Thymus (tissue), 11 donors: Measurements from ENCODE around the gene NOVA1. TPM values are rescaled to one million over a fixed set of nuclear protein-coding genes. Genes with fewer than 3 reads are reported as not detected.

Source experiments
- DNase-seq, 9 donors: peaks; one replicate each; pipeline ENCODE4 v3.0.0-alpha.2; 2013; ENCODE audit warnings: low spot score in 9 of 9, low read depth in 6 of 9, missing footprints in 1 of 9
- H3K27ac ChIP-seq, 2 donors: one replicate each; pipeline ENCODE4 v1.5.1; 2013; ENCODE audit warnings: control low read depth in 1 of 2, low read depth in 1 of 2, low read length in 1 of 2, mild to moderate bottlenecking in 1 of 2, moderate library complexity in 1 of 2
- H3K27me3 ChIP-seq, 2 donors: one replicate each; pipeline ENCODE4 v1.5.1; 2013; ENCODE audit warnings: low read length in 1 of 2; ENCODE audit not compliant: control insufficient read depth in 2 of 2, insufficient read depth in 1 of 2
- H3K36me3 ChIP-seq, 2 donors: one replicate each; pipeline ENCODE4 v1.5.1; 2013; ENCODE audit warnings: low read length in 1 of 2, mild to moderate bottlenecking in 1 of 2, moderate library complexity in 1 of 2; ENCODE audit not compliant: control insufficient read depth in 2 of 2, insufficient read depth in 2 of 2
- H3K4me1 ChIP-seq, 2 donors: one replicate each; pipeline ENCODE4 v1.5.1; 2013; ENCODE audit warnings: low read length in 2 of 2; ENCODE audit not compliant: control insufficient read depth in 2 of 2, insufficient read depth in 2 of 2
- H3K4me3 ChIP-seq, 2 donors: one replicate each; pipeline ENCODE4 v1.5.1; 2013; ENCODE audit warnings: low read length in 2 of 2, control low read depth in 1 of 2, mild to moderate bottlenecking in 1 of 2
- H3K9me3 ChIP-seq, 2 donors: one replicate each; pipeline ENCODE4 v1.5.1; 2013; ENCODE audit warnings: low read length in 1 of 2, mild to moderate bottlenecking in 1 of 2; ENCODE audit not compliant: control insufficient read depth in 2 of 2, insufficient read depth in 1 of 2
- WGBS: extraction: QIAGEN DNeasy Blood & Tissue Kit; methylation state at CpG from one replicate; pipeline ENCODE4 v1.1.7; 2013; 5-methylcytosine and 5-hydroxymethylcytosine counted together
- polyA plus RNA-seq: library from polyadenylated mRNA; stranded (reverse); fragments of 200-250 nt; gene quantifications from one replicate; pipeline ENCODE4 v1.2.3, GENCODE V29; 2013
- total RNA-seq: library from RNA; stranded (reverse); fragments of 120-200 nt; gene quantifications from one replicate; pipeline ENCODE4 v1.2.4, GENCODE V29; 2013
- donor health status: healthy.

The NOVA1 gene
- total and polyA plus RNA-seq, 2 donors: 0.94 to 2.0 TPM

GRCh38 chr14:26595926-26596542, 1.8 kb downstream of the NOVA1 start:
- DNase-seq: no peak
- Histone ChIP-seq H3K4me3 (peak overlapping the region; percentile 16 to 61), H3K4me1 (no peaks in the 10 kb centered on the region), H3K27me3 (peaks cover 23 to 39% of the 10 kb centered on the region in 2 donors), H3K36me3 (no peaks in the 10 kb centered on the region), H3K9me3 (no peaks in the 10 kb centered on the region), H3K27ac (no peak overlapping the region)
- 32% methylated on average over 8 of the region's 8 CpGs for WGBS

GRCh38 chr14:26594756-26595545, 2.9 kb downstream of the NOVA1 start:
- Histone ChIP-seq H3K9me3 (no peaks in the 10 kb centered on the region), H3K4me1 (no peaks in the 10 kb centered on the region), H3K27me3 (peaks cover 23 to 39% of the 10 kb centered on the region in 2 donors), H3K27ac (no peak overlapping the region), H3K36me3 (no peaks in the 10 kb centered on the region), H3K4me3 (no peak overlapping the region)
- WGBS: 81% methylated on average over 2 of the region's 2 CpGs
- DNase-seq: no peak

GRCh38 chr14:26594148-26594547, 3.7 kb downstream of the NOVA1 start:
- no peaks in the 10 kb centered on the region for H3K36me3 ChIP-seq
- DNase-seq: no peak
- H3K27ac ChIP-seq: no peak overlapping the region
- 71% methylated on average over 2 of the region's 2 CpGs for WGBS
- H3K9me3 ChIP-seq: no peaks in the 10 kb centered on the region
- no peaks in the 10 kb centered on the region for H3K4me1 ChIP-seq
- peaks cover 22 to 34% of the 10 kb centered on the region in 2 donors for H3K27me3 ChIP-seq
- H3K4me3 ChIP-seq: no peak overlapping the region

GRCh38 chr14:26593357-26593756, 4.5 kb downstream of the NOVA1 start:
- Histone ChIP-seq H3K9me3 (no peaks in the 10 kb centered on the region), H3K27ac (no peak overlapping the region), H3K4me1 (no peaks in the 10 kb centered on the region), H3K4me3 (no peak overlapping the region), H3K36me3 (no peaks in the 10 kb centered on the region), H3K27me3 (peaks cover 14 to 26% of the 10 kb centered on the region in 2 donors)
- 96% methylated on average over 4 of the region's 4 CpGs for WGBS
- DNase-seq: no peak

- H3K27ac ChIP-seq: no peak overlapping the region
- H3K4me1 ChIP-seq: no peaks in the 10 kb centered on the region
- no peaks in the 10 kb centered on the region for H3K9me3 ChIP-seq
- H3K4me3 ChIP-seq: no peak overlapping the region
- no peaks in the 10 kb centered on the region for H3K27me3 ChIP-seq
- 91% methylated on average over 1 of the region's 1 CpG for WGBS
- DNase-seq: no peak
- H3K36me3 ChIP-seq: no peaks in the 10 kb centered on the region
Observed at GRCh38 chr14:26589925-26590324, 7.9 kb downstream of the NOVA1 start.

- WGBS: 93% methylated on average over 2 of the region's 2 CpGs
- Histone ChIP-seq H3K9me3 (no peaks in the 10 kb centered on the region), H3K4me1 (no peaks in the 10 kb centered on the region), H3K4me3 (no peak overlapping the region), H3K27ac (no peak overlapping the region), H3K36me3 (no peaks in the 10 kb centered on the region), H3K27me3 (no peaks in the 10 kb centered on the region)
- no peak for DNase-seq
Observed at GRCh38 chr14:26577711-26578110, 20.1 kb downstream of the NOVA1 start.

GRCh38 chr14:26554069-26554772, 43.6 kb downstream of the NOVA1 start:
- no peaks in the 10 kb centered on the region for H3K9me3 ChIP-seq
- H3K36me3 ChIP-seq: no peaks in the 10 kb centered on the region
- no peak overlapping the region for H3K27ac ChIP-seq
- no peak for DNase-seq
- no peaks in the 10 kb centered on the region for H3K27me3 ChIP-seq
- WGBS: 42% methylated on average over 1 of the region's 1 CpG
- no peaks in the 10 kb centered on the region for H3K4me1 ChIP-seq
- H3K4me3 ChIP-seq: no peak overlapping the region

GRCh38 chr14:26549571-26549970, 48.3 kb downstream of the NOVA1 start:
- DNase-seq: no peak
- 96% methylated on average over 3 of the region's 3 CpGs for WGBS
- Histone ChIP-seq H3K27ac (no peak overlapping the region), H3K4me1 (no peaks in the 10 kb centered on the region), H3K9me3 (no peaks in the 10 kb centered on the region), H3K4me3 (no peak overlapping the region), H3K36me3 (no peaks in the 10 kb centered on the region), H3K27me3 (no peaks in the 10 kb centered on the region)

- Histone ChIP-seq H3K9me3 (no peaks in the 10 kb centered on the region), H3K36me3 (no peaks in the 10 kb centered on the region), H3K4me1 (no peaks in the 10 kb centered on the region), H3K27ac (no peak overlapping the region), H3K4me3 (no peak overlapping the region), H3K27me3 (no peaks in the 10 kb centered on the region)
- no peak for DNase-seq
Observed at GRCh38 chr14:26548406-26548805, 49.4 kb downstream of the NOVA1 start.
